ENCODE results near the gene CKAP2. TPM values are rescaled to one million over a fixed set of nuclear protein-coding genes. Genes with fewer than 3 reads are reported as not detected.
A peak's percentile ranks its signal among the peaks of the same experiment; 100 is the strongest.
"Not testable (repeated sequence)": the region's sequence is repeated elsewhere in the genome, so short reads cannot be mapped to it uniquely, and the experiment has no call there.

Gene CKAP2
- total and polyA plus RNA-seq, 5 experiments from 2014 or later, result 8.3 to 15.2 (median 9.8) TPM

DNA sequence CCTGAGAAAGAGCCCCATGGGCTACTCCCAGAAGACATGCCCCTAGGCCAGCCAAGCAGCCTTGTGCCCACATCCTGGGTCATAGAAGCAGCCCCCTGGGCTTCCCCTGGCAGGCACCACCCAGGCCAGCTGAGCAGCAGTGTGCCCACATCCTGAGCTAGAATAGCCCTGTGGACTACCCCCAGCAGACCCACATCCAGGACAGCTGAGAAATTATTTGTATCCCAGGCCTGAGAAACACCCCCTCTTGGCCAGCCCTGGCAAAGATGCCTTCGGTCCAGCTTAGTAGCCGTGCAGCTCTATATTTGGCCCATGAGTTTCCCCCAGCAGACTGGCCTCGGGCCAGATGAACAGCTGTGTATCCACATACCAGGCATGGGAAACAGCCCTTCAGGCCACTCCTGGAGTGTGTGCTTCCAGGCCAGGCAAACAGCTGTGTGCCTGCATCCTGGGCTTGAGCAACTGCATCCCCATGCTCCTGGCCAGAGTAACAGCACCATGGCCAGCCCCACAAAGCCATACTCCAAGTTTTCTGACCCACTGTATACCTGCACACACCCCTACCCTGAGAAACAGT, 55.0 kb downstream of the CKAP2 start:
- ATAC-seq, H3K27ac Mint-ChIP-seq, H3K36me3 Mint-ChIP-seq, H3K4me1 Mint-ChIP-seq, POLR2A ChIA-PET, H3K27me3 Mint-ChIP-seq, DNase-seq, H3K4me3 Mint-ChIP-seq: not testable (repeated sequence)
- peaks cover 0 to 13% (median 6%) of the 10 kb centered on the region in 9 donors for H3K9me3 Mint-ChIP-seq

DNA sequence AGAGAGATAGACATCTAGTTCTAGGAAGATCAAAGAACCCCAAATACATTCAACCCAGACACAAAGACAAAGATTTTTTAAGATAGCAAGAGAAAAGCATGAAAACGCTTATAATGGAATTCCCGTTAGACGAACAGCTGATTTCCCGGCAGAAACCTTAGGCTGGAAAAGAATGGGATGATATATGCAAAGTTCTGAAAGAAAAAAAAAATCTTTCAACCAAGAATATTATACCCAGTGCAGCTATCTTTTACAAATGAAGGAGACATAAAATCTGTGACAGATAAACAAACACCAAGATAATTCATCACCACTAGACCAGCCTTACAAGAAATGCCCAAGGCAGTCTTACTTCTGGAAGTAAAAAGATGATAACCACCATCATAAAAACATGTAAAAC, 56.3 kb downstream of the CKAP2 start:
- H3K4me3 Mint-ChIP-seq, ATAC-seq, H3K36me3 Mint-ChIP-seq, H3K4me1 Mint-ChIP-seq, H3K27me3 Mint-ChIP-seq, H3K27ac Mint-ChIP-seq, POLR2A ChIA-PET, DNase-seq: not testable (repeated sequence)
- peaks cover 0 to 13% (median 6%) of the 10 kb centered on the region in 9 donors for H3K9me3 Mint-ChIP-seq

DNA sequence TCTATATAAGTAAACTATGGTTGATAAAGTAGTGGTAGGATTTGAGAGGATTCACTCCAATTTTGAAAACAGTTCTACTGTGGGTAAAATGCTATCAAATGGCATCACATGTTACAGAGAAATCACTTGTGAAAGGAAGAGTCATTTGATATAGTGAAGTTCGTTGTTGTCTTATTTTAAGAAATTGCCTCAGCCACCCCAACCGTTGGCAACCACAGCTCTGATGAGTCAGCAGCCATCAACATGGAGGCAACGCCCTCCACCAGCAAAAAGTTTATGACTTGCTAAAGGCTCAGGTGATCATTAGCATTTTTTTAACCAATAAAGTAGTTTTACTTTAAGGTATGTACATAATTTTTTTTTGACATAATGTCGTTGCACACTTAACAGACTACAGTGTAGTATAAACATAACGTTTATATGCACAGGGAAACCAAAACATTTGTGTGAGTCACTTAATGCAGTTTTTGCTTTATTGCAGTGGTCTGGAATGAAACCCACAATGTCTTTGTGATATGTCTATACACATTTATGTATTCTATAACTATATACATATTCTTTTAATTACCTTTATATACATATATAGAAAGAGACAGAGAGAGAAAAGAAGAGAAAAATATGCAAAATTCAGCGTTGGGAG, 58.8 kb downstream of the CKAP2 start:
- H3K4me1 Mint-ChIP-seq, ATAC-seq, H3K27me3 Mint-ChIP-seq, H3K27ac Mint-ChIP-seq, H3K4me3 Mint-ChIP-seq, H3K36me3 Mint-ChIP-seq, POLR2A ChIA-PET: not testable (repeated sequence)
- H3K9me3 Mint-ChIP-seq, result peaks cover 0 to 13% (median 6%) of the 10 kb centered on the region in 9 donors
- peak in 1 of 10 donors; percentile 1 for DNase-seq

DNA sequence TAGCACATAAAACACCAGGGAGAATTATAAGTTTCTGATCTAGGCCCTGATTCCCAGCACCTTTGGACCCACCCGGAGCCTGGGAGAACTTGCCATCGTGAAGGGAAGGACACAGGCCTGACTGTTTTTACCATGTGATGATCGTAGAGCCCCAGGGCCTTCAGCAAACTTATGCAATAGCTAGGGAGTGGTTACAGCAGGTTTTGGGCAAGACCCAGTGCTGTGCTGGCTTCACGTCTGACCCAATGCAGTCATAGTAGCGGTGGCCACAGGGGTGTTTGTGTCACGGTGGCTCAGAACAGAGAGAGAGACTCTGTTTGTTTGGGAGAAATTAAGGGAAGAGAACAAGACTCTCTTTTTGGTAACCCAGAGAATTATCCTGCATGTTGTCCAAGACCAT, 68.0 kb downstream of the CKAP2 start:
- DNase-seq, H3K36me3 Mint-ChIP-seq, POLR2A ChIA-PET, ATAC-seq, H3K9me3 Mint-ChIP-seq, H3K27ac Mint-ChIP-seq, H3K4me1 Mint-ChIP-seq, H3K4me3 Mint-ChIP-seq: not testable (repeated sequence)
- peaks cover 0 to 12% (median 6%) of the 10 kb centered on the region in 5 donors for H3K27me3 Mint-ChIP-seq

Other genes starting within 250 kb of the CKAP2 start
- 1 to 10 TPM in 1 of 2 experiments, under 1 TPM in 1; 0.60 to 1.1 TPM for gene THSD1, start 49.3 kb upstream of the CKAP2 start, total RNA-seq
- under 1 TPM in 1 of 3 donors, not detected in 2; 0.23 TPM for gene THSD1, start 49.3 kb upstream of the CKAP2 start, polyA plus RNA-seq
- 10 to 100 TPM; 65.3 to 65.4 TPM for gene VPS36, start 4.8 kb upstream of the CKAP2 start, total RNA-seq
- 10 to 100 TPM; 33.2 to 38.2 (median 36.6) TPM for gene VPS36, start 4.8 kb upstream of the CKAP2 start, polyA plus RNA-seq
- gene HNRNPA1L2, start 187.0 kb downstream of the CKAP2 start, total RNA-seq, result 10 to 100 TPM; 18.1 to 19.2 TPM
- 10 to 100 TPM in 1 of 3 donors, 1 to 10 TPM in 2; 6.5 to 11.3 (median 8.7) TPM for gene HNRNPA1L2, start 187.0 kb downstream of the CKAP2 start, polyA plus RNA-seq
- gene SUGT1, start 197.4 kb downstream of the CKAP2 start, total RNA-seq, result 10 to 100 TPM; 38.7 to 45.4 TPM
- 10 to 100 TPM; 50.4 to 53.1 (median 51.3) TPM for gene SUGT1, start 197.4 kb downstream of the CKAP2 start, polyA plus RNA-seq